GM12872 (cell line): ENCODE data around the gene RBM42.

Source experiments
- CTCF ChIP-seq: IDR thresholded peaks from 3 replicates; pipeline ENCODE4 v1.5.1; 2011; ENCODE audit warnings: low read depth, mild to moderate bottlenecking, low read length, moderate library complexity; ENCODE audit not compliant: insufficient read depth

RBM42 gene

GRCh38 chr19:35596366-35596999, 32.4 kb upstream of the RBM42 start:
- no peak for TF ChIP-seq CTCF

GRCh38 chr19:35601971-35602370, 26.9 kb upstream of the RBM42 start:
- TF ChIP-seq CTCF, result no peak

GRCh38 chr19:35607661-35608060, 21.2 kb upstream of the RBM42 start:
- TF ChIP-seq CTCF, result no peak

- TF ChIP-seq CTCF, result no peak
These were observed 20.6 kb upstream of the RBM42 start for GRCh38 chr19:35608251-35608650.

GRCh38 chr19:35609851-35610353, 18.9 kb upstream of the RBM42 start:
- TF ChIP-seq CTCF, result no peak

GRCh38 chr19:35612224-35612558, 16.6 kb upstream of the RBM42 start:
- TF ChIP-seq CTCF, result no peak

GRCh38 chr19:35612559-35613321, 16.1 kb upstream of the RBM42 start, which contains the start of gene HAUS5:
Gene HAUS5, plus strand, starts transcription at chr19:35612735. Its CDS starts 60 bp downstream, at chr19:35612795.
- no peak for TF ChIP-seq CTCF
